Measurements from ENCODE around the gene PPP1CB.
A peak's percentile ranks its signal among the peaks of the same experiment; 100 is the strongest.
"Not testable (repeated sequence)": the region's sequence is repeated elsewhere in the genome, so short reads cannot be mapped to it uniquely, and the experiment has no call there.

The PPP1CB gene

GRCh38 chr2:28751252-28751955, at the start of gene PPP1CB:
TSS of gene PPP1CB (plus strand) at chr2:28751830. CDS start at chr2:28752125, 295 bp downstream.
- peak; percentile 91 for DNase-seq (ENCODE audit: low read depth)

- DNase-seq (ENCODE audit: low read depth) = no peak
Measured at GRCh38 chr2:28702415-28702861, 49.2 kb upstream of the PPP1CB start.

GRCh38 chr2:28702878-28703277, 48.8 kb upstream of the PPP1CB start:
- DNase-seq (ENCODE audit: low read depth) = no peak

GRCh38 chr2:28704621-28705020, 47.0 kb upstream of the PPP1CB start:
- DNase-seq (ENCODE audit: low read depth) = no peak

GRCh38 chr2:28705751-28706440, 45.7 kb upstream of the PPP1CB start:
- no peak for DNase-seq (ENCODE audit: low read depth)

- no peak for DNase-seq (ENCODE audit: low read depth)
Measured at GRCh38 chr2:28707592-28707991, 44.0 kb upstream of the PPP1CB start.

- no peak for DNase-seq (ENCODE audit: low read depth)
Measured at GRCh38 chr2:28709101-28709500, 42.5 kb upstream of the PPP1CB start.

- no peak for DNase-seq (ENCODE audit: low read depth)
Measured at GRCh38 chr2:28710545-28710944, 41.1 kb upstream of the PPP1CB start.

- no peak for DNase-seq (ENCODE audit: low read depth)
Measured at GRCh38 chr2:28713577-28714298, 37.9 kb upstream of the PPP1CB start.

GRCh38 chr2:28716265-28716865, 35.3 kb upstream of the PPP1CB start:
- DNase-seq (ENCODE audit: low read depth) = no peak

- no peak for DNase-seq (ENCODE audit: low read depth)
Measured at GRCh38 chr2:28717339-28717758, 34.3 kb upstream of the PPP1CB start.

- no peak for DNase-seq (ENCODE audit: low read depth)
Measured at GRCh38 chr2:28720345-28720744, 31.3 kb upstream of the PPP1CB start.

GRCh38 chr2:28721601-28722191, 29.9 kb upstream of the PPP1CB start:
- no peak for DNase-seq (ENCODE audit: low read depth)

GRCh38 chr2:28725021-28725711, 26.5 kb upstream of the PPP1CB start:
- no peak for DNase-seq (ENCODE audit: low read depth)

- DNase-seq (ENCODE audit: low read depth) = no peak
Measured at GRCh38 chr2:28726177-28726576, 25.5 kb upstream of the PPP1CB start.

- no peak for DNase-seq (ENCODE audit: low read depth)
Measured at GRCh38 chr2:28729698-28730097, 21.9 kb upstream of the PPP1CB start.

GRCh38 chr2:28730641-28731146, 20.9 kb upstream of the PPP1CB start:
- DNase-seq (ENCODE audit: low read depth) = no peak

GRCh38 chr2:28735511-28735910, 16.1 kb upstream of the PPP1CB start:
- DNase-seq (ENCODE audit: low read depth) = no peak

- no peak for DNase-seq (ENCODE audit: low read depth)
Measured at GRCh38 chr2:28736034-28736433, 15.6 kb upstream of the PPP1CB start.

- no peak for DNase-seq (ENCODE audit: low read depth)
Measured at GRCh38 chr2:28737655-28738054, 14.0 kb upstream of the PPP1CB start.

- not testable (repeated sequence) for DNase-seq (ENCODE audit: low read depth)
Measured at GRCh38 chr2:28742619-28743018, 9.0 kb upstream of the PPP1CB start.

Data from stimulated activated CD8-positive, alpha-beta memory T cell treated with anti-CD3 and anti-CD28 coated beads, Interleukin-15, amount 100 ng/mL, for 24 hours (primary cell).